GM12878 (cell line): ENCODE measurements around the gene CACNA1A. TPM values are rescaled to one million over a fixed set of nuclear protein-coding genes. Genes with fewer than 3 reads are reported as not detected.

Experiments
- ASH2L ChIP-seq: fragments of 300-600, 200-600 bp; sonication (generic); IDR thresholded peaks from 2 replicates; pipeline ENCODE4 v1.6.1; 2017; ENCODE audit warnings: low read depth, mild to moderate bottlenecking, borderline replicate concordance
- ATF7 ChIP-seq: fragments of 450-650 bp; IDR thresholded peaks from 2 replicates; pipeline ENCODE4 v1.6.1; 2016; ENCODE audit warnings: low read depth, mild to moderate bottlenecking
- BCL11A ChIP-seq: IDR thresholded peaks from 2 replicates; pipeline ENCODE4 v1.6.1; 2011; ENCODE audit warnings: low read depth, low read length
- BMI1 ChIP-seq: fragments of 450-650 bp; IDR thresholded peaks from 2 replicates; pipeline ENCODE4 v1.6.1; 2016; ENCODE audit warnings: mild to moderate bottlenecking, moderate library complexity, borderline replicate concordance
- CREB1 ChIP-seq: IDR thresholded peaks from 2 replicates; pipeline ENCODE4 v1.6.1; 2012; ENCODE audit warnings: low read depth, mild to moderate bottlenecking, inconsistent platforms
- EGR1 ChIP-seq, 2 experiments: IDR thresholded peaks; 1 replicate in 1 of 2; 2 replicates in 1 of 2; pipeline ENCODE4 v1.6.1; 2011 to 2012; ENCODE audit warnings: low read depth in 2 of 2, low read length in 2 of 2, borderline replicate concordance in 1 of 2, mild to moderate bottlenecking in 1 of 2, moderate library complexity in 1 of 2
- ELK1 ChIP-seq: IDR thresholded peaks from 2 replicates; pipeline ENCODE4 v1.6.1; 2012; ENCODE audit warnings: low read depth, low read length, improper control_type of control experiment
- EP300 ChIP-seq, 2 experiments: fragments of 150-350 bp in 1 of 2; IDR thresholded peaks; 2 replicates each; pipeline ENCODE4 v1.6.1; 2011 to 2012; ENCODE audit warnings: low read depth in 2 of 2, low read length in 2 of 2, borderline replicate concordance in 1 of 2, improper control_type of control experiment in 1 of 2, inconsistent platforms in 1 of 2; ENCODE audit not compliant: control insufficient read depth in 1 of 2
- ESRRA ChIP-seq: IDR thresholded peaks from 2 replicates; pipeline ENCODE4 v1.6.1; 2012; ENCODE audit warnings: mild to moderate bottlenecking, low read length, improper control_type of control experiment
- EZH2 ChIP-seq: IDR thresholded peaks from 2 replicates; pipeline ENCODE4 v1.6.1; 2012; ENCODE audit warnings: low read depth, mild to moderate bottlenecking, control low read depth, inconsistent platforms, low read length, borderline replicate concordance; ENCODE audit not compliant: control insufficient read depth
- FOXK2 ChIP-seq: fragments of 450-650 bp; IDR thresholded peaks from 2 replicates; pipeline ENCODE4 v1.6.1; 2017; ENCODE audit warnings: mild to moderate bottlenecking, moderate library complexity
- HDGF ChIP-seq: fragments of 450-650 bp; IDR thresholded peaks from 2 replicates; pipeline ENCODE4 v1.6.1; 2016; ENCODE audit warnings: antibody characterized with exemption
- JUNB ChIP-seq: IDR thresholded peaks from 2 replicates; pipeline ENCODE4 v1.6.1; 2016; ENCODE audit warnings: antibody characterized with exemption, mild to moderate bottlenecking
- KDM1A ChIP-seq: fragments of 200-600 bp; sonication (generic); IDR thresholded peaks from 2 replicates; pipeline ENCODE4 v1.6.1; 2016; ENCODE audit warnings: borderline replicate concordance
- MEF2A ChIP-seq: IDR thresholded peaks from 2 replicates; pipeline ENCODE4 v1.6.1; 2011; ENCODE audit warnings: low read depth, mild to moderate bottlenecking, low read length, moderate library complexity; ENCODE audit not compliant: insufficient read depth
- MTA2 ChIP-seq: fragments of 450-650 bp; IDR thresholded peaks from 2 replicates; pipeline ENCODE4 v1.6.1; 2016; ENCODE audit warnings: low read depth, mild to moderate bottlenecking, moderate library complexity
- MTA3 ChIP-seq: IDR thresholded peaks from 2 replicates; pipeline ENCODE4 v1.6.1; 2012; ENCODE audit warnings: low read length, inconsistent platforms, borderline replicate concordance
- NFIC ChIP-seq: IDR thresholded peaks from 2 replicates; pipeline ENCODE4 v1.6.1; 2012; ENCODE audit warnings: low read depth, mild to moderate bottlenecking, inconsistent platforms, low read length, moderate library complexity
- NR2C1 ChIP-seq: fragments of 450-650 bp; IDR thresholded peaks from 2 replicates; pipeline ENCODE4 v1.6.1; 2017; ENCODE audit warnings: antibody characterized with exemption, mild to moderate bottlenecking, moderate library complexity
- RCOR1 ChIP-seq: conservative IDR thresholded peaks from 2 replicates; pipeline ENCODE4 v1.6.1; 2012; ENCODE audit warnings: low read depth, low read length, improper control_type of control experiment
- RUNX3 ChIP-seq: IDR thresholded peaks from 2 replicates; pipeline ENCODE4 v1.6.1; 2012; ENCODE audit warnings: low read length, inconsistent platforms
- SIN3A ChIP-seq: IDR thresholded peaks from 2 replicates; pipeline ENCODE4 v1.6.1; 2012; ENCODE audit warnings: low read depth, low read length, improper control_type of control experiment
- SRF ChIP-seq, 2 experiments: IDR thresholded peaks; 2 replicates each; pipeline ENCODE4 v1.6.1; 2011; ENCODE audit warnings: low read depth in 2 of 2, low read length in 2 of 2, mild to moderate bottlenecking in 1 of 2, moderate library complexity in 1 of 2
- SUPT20H ChIP-seq: IDR thresholded peaks from 2 replicates; pipeline ENCODE4 v1.6.1; 2011; ENCODE audit warnings: low read depth, mild to moderate bottlenecking, low read length, moderate library complexity, borderline replicate concordance; ENCODE audit not compliant: control insufficient read depth
- TAF1 ChIP-seq: IDR thresholded peaks from 2 replicates; pipeline ENCODE4 v1.6.1; 2011; ENCODE audit warnings: mild to moderate bottlenecking, low read depth, low read length, borderline replicate concordance
- TBL1XR1 ChIP-seq: IDR thresholded peaks from 2 replicates; pipeline ENCODE4 v1.6.1; 2012; ENCODE audit warnings: low read depth, low read length, improper control_type of control experiment
- USF1 ChIP-seq: IDR thresholded peaks from 2 replicates; pipeline ENCODE4 v1.6.1; 2011; ENCODE audit warnings: borderline replicate concordance, low read depth, mild to moderate bottlenecking, moderate library complexity, mixed read lengths, low read length; ENCODE audit not compliant: insufficient read depth; ENCODE audit errors: extremely low read length
- YY1 ChIP-seq: IDR thresholded peaks from 2 replicates; pipeline ENCODE4 v1.6.1; 2011; ENCODE audit warnings: low read depth, mild to moderate bottlenecking, low read length
- ZBED1 ChIP-seq: IDR thresholded peaks from 2 replicates; pipeline ENCODE4 v1.6.1; 2016; ENCODE audit warnings: borderline replicate concordance
- polyA plus RNA-seq, 11 experiments: library from polyadenylated mRNA; depleted of rRNA in 4 of 11; unstranded in 6 of 11; stranded (reverse) in 5 of 11; fragments of >200 nt; fragmentation: Nextera tagmentation in 4 of 11; fragmentation: Illumina TruSeq in 1 of 11; extraction: Ambion mirVana in 4 of 11; extraction: Trizol in 1 of 11; gene quantifications; 1 replicate in 1 of 11; 2 replicates in 10 of 11; pipeline versions ENCODE4 v1.2.1 to v1.2.3, GENCODE V29; 2011 to 2016; ENCODE audit warnings: inconsistent platforms in 2 of 11, missing spikeins in 2 of 11, low read depth in 1 of 11
- total RNA-seq, 4 experiments: library from RNA; depleted of rRNA in 3 of 4; stranded (reverse); fragments of >200 nt in 3 of 4; fragmentation: Illumina TruSeq in 1 of 4; extraction: Trizol in 1 of 4; gene quantifications; 2 replicates each; pipeline versions ENCODE4 v1.2.1 to v1.2.3, GENCODE V29; 2013 to 2021
- TF ChIP-seq, protein P1 (sequence below): IDR thresholded peaks from 2 replicates; pipeline ENCODE4 v1.6.1; 2011; ENCODE audit warnings: low read depth, low read length, improper control_type of control experiment, borderline replicate concordance

Gene CACNA1A
- total and polyA plus RNA-seq, 10 of the 15 experiments (the other 5 are each of a cell fraction or from before 2014, with no cell fraction given), result 1.1 to 4.4 (median 2.5) TPM

- TF ChIP-seq SIN3A (no peak), BMI1 (peak; percentile 62; the same call in 1 of the 2 replicates), KDM1A (no peak), MTA2 (peak; percentile 79), BCL11A (peak; percentile 72), ASH2L (peak; percentile 91), NR2C1 (peak; percentile 48; the same call in 1 of the 2 replicates), USF1 (peak; percentile 14), TAF1 (no peak), YY1 (0 out of 2 replicates have a peak, but pooled peaks have one; percentile 18), ATF7 (peak; percentile 79), CREB1 (0 out of 2 replicates have a peak, but pooled peaks have one; percentile 45), HDGF (no peak), NFIC (peak; percentile 90), SUPT20H (no peak), RUNX3 (peak; percentile 93), EP300 (IDR thresholded peaks at IDR 0.05; ENCODE audit: borderline replicate concordance in 1 of 2, control insufficient read depth in 1 of 2, low read depth in 2 of 2, low read length in 2 of 2) (peak; percentile 75 to 88), ESRRA (no peak), JUNB (peak; percentile 94), ZBED1 (peak; percentile 68), FOXK2 (no peak), TBL1XR1 (peak; percentile 64), ELK1 (no peak), SRF (IDR thresholded peaks at IDR 0.05; ENCODE audit: low read depth in 2 of 2, low read length in 2 of 2) (0 out of 4 replicates have a peak, but pooled peaks of 1 of the 2 experiments have one; percentile 28), MTA3 (peak; percentile 63; the same call in 1 of the 2 replicates), EZH2 (no peak), RCOR1 (no peak), MEF2A (peak; percentile 95), EGR1 (IDR thresholded peaks at IDR 0.05; ENCODE audit: borderline replicate concordance in 1 of 2, low read depth in 2 of 2, low read length in 2 of 2) (no peak)
- TF ChIP-seq, protein P1, sequence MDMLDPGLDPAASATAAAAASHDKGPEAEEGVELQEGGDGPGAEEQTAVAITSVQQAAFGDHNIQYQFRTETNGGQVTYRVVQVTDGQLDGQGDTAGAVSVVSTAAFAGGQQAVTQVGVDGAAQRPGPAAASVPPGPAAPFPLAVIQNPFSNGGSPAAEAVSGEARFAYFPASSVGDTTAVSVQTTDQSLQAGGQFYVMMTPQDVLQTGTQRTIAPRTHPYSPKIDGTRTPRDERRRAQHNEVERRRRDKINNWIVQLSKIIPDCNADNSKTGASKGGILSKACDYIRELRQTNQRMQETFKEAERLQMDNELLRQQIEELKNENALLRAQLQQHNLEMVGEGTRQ, result peak; percentile 47; the same call in 1 of the 2 replicates
Measured at GRCh38 chr19:13260883-13261653, 245.2 kb downstream of the CACNA1A start (continued).
